Right ventricle myocardium inferior (tissue), 1 donor: ENCODE results near the gene UBAP2. TPM values are rescaled to one million over a fixed set of nuclear protein-coding genes. Genes with fewer than 3 reads are reported as not detected.
"Not testable (repeated sequence)": the region's sequence is repeated elsewhere in the genome, so short reads cannot be mapped to it uniquely, and the experiment has no call there.

Experiments used
- ATAC-seq: fragments of 200-7000 bp; cut with Tn5 transposase; one replicate; pipeline ENCODE4 v1.9.1; 2020; ENCODE audit warnings: mild to moderate bottlenecking, moderate library complexity
- DNase-seq: peaks from one replicate; pipeline ENCODE4 v3.0.0; 2021; ENCODE audit errors: missing footprints
- intact Hi-C: fragments of 100-400 bp; cut with DNase I; formaldehyde crosslinking; loops from one replicate; pipeline ENCODE4 v1.11.0; 2022
- total RNA-seq: library from RNA; stranded (reverse); fragmentation: NEBNext Ultra II Directional; extraction: Animal tissue kit (Norgen Biotek cat#: 25700); gene quantifications from one replicate; pipeline ENCODE4 v1.2.1, GENCODE V29; 2021
- donor health status: DM: no; HTN: yes; CAD: no; lungs with severe emphysema.

The UBAP2 gene
- total RNA-seq, 1 donor from 2014 or later = 28.9 TPM

DNA sequence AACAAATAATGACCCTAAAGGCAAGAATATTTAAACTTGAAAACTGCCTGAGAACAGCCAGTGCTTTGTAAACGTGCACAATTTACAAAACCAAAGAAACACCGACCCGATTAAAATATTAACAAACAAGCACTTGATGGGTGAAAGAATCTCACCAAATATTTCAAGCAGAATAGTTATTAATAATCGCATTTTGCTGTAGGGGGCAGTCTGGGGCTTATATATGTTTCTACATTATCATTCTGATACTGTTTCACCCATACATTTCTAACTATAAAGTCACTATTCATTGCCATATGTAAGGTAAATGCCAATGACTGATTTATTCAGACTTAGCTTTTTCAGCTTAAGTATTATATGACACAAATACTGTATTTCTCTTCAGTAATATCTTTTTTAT lies 37.7 kb downstream of the UBAP2 start:
- ATAC-seq (no peak), DNase-seq (no peak)
- intact Hi-C loops = loop anchor here (5.0 kb wide), 1 partner anchor 61 kb away; no protein-coding TSS in a partner anchor

DNA sequence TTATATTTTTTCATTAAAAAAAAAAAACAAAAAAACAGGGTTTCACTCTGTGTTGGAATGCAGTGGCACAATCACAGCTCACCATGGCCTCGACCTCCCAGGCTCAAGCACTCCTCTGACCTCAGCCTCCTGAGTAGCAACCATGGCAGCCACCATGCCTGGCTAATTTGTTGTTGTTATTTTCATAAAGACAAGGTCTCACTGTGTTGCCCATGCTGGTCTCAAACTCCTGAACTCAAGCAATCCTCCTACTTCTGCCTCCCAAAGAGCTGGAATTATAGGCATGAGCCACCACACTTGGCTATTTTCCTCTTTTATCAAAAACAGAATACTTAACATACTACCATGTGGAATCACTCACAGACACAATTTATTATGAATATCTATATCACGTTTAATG lies 46.7 kb downstream of the UBAP2 start:
- DNase-seq (no peak), ATAC-seq (no peak)
- intact Hi-C loops = loop anchor here (10.0 kb wide), 1 partner anchor 253 kb away; no protein-coding TSS in a partner anchor

DNA sequence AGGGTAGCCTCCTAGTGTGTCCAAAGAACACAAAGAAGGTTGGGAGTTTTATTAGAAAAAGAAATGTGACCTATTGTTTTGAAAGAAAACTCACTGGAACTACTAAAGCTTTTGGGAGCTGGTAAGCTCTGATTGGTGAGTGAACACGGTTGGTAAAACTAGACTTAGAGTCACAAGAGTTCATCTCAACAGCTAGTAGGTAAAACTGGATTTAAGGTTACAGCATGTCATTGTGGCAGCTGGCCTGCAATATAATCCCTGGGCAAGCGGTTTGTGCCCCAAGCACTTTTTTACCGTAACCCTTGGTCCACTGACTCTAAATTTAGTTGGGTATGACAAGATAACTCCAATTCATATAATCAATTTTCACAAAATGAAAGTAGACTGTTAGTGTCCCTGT lies 47.4 kb downstream of the UBAP2 start:
- ATAC-seq (no peak), DNase-seq (no peak)

GRCh38 chr9:33995449-33995848 lies 53.2 kb downstream of the UBAP2 start:
- ATAC-seq (no peak), DNase-seq (no peak)
- intact Hi-C loops = no loop called here

More for the DNA sequence above, 47.4 kb downstream of the UBAP2 start:
- intact Hi-C loops = loop anchor here (10.0 kb wide), 1 partner anchor 254 kb away; no protein-coding TSS in a partner anchor

DNA sequence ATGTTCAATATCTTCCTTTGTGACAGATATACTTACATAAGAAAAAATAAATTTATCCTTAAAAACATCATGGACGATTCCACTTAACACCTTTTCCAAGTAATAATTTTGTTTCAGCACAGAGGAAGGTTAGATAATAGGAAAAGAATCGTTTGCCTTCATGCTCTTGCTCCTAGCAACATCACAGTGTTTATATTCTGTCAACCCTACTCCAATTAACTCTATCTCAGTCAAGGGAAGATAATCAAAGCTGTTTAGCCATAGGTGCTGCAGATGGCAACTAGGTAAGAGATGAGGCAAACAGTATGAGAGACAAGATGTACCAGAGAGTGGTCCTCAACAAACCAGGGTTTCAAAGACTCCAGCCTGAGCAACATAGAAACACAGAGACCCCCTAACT lies 55.6 kb downstream of the UBAP2 start:
- intact Hi-C loops = no loop called here
- DNase-seq = no peak
- ATAC-seq = no peak

DNA sequence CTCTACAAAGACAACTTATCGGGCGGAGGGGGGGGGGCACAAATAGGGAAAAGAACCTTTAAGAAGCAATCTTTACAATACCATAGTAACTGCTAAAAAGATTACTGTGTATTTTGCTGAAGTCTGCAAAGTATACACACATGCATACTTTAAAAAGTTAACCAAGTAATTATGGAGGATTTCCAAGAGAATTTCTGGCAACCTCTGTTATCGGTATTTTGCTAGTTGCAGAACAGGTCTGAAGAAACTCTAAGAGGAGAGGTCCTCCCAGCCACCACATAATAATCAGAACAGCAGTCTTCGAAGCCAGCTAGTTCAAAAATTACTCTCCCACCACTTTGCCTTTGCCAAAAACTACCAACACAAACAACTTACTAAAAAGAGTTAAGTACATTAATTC lies 56.1 kb downstream of the UBAP2 start:
- intact Hi-C loops = no loop called here
- DNase-seq = no peak
- no peak for ATAC-seq

- ATAC-seq (no peak), DNase-seq (no peak)
- intact Hi-C loops = no loop called here
These were observed 60.3 kb downstream of the UBAP2 start for GRCh38 chr9:33988219-33988890.

DNA sequence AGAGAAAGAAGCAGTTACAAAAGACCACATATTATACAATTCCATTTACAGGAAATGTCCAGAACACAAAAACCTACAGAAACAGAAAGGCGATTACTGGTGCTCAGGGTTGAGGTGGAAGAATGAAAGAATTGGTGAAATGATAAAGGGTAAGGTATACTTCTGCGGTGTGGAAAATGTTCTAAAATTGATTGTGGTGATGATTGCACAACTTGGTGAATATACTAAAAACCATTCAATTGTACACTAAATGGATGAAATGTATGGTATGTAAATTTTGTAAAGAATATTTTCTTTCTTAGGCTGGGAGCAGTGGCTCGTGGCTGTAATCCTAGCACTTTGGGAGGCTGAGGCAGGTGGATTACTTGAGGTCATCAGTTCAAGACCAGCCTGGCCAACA lies 72.3 kb downstream of the UBAP2 start:
- intact Hi-C loops = no loop called here
- no peak for ATAC-seq
- no peak for DNase-seq

DNA sequence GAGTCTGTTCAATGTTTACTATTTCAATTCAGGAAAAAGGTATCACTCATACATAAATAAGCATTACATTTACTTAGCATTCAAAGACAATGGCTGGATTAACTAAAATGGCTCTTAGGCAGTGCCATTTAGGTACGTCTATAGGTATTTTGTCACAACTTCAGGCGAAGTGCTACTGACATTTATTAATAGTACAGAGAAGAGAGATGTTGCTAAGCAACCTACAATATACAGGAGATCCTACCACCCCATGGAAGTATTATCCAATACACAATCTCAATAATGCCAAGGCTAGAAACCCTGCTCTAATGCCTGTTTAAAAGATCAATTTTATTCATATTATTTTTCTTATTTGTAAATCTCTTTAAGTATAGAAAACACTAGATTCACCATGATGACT lies 76.0 kb downstream of the UBAP2 start:
- DNase-seq (no peak), ATAC-seq (peak; percentile 42)
- intact Hi-C loops = no loop called here

DNA sequence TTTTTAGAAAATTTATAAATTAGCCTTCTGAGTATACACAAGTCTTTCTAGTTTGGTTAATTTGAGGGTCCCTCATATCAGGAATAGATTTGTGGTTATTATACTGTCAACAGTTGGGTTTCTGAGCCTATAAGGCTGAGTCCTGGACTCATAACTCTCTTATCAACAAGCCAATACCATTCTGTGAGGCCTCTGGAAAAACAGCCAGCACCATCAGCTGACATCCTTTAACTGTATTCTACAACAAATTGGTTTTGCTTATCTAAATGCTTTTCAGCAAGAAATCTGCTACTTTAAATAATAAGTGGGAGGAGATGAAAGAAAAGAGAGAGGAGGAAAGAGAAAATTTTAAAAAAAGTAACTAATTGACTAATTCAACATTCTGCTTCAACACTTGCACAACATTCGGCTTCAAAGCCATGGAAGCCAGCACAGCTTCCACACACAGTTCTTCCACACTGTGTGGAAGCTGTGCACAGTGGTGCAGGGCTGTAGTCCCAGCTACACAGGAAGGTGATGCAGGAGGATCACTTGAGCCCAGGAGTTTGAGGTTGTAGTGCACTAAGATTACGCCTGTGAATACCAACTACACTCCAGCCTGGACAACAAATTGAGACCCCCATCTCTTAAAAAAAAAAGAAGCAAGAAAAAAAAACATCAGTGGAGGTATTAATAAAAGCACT lies 84.5 kb downstream of the UBAP2 start:
- intact Hi-C loops = no loop called here
- ATAC-seq (no peak), DNase-seq (no peak)

DNA sequence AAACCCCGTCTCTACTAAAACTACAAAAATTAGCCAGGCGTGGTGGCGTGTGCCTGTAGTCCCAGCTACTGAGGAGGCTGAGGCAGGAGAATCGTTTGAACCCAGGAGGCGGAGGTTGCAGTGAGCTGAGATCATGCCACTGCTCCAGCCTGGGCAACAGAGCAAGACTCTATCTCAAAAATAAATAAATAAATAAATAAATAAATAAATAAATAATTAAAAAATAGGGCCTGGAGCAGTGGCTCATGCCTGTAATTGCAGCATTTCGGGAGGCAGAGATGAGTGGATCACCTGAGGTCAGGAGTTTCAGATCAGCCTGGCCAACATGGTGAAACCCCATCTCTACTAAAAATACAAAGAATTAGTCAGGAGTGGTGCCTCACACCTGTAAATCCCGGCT lies 86.2 kb downstream of the UBAP2 start:
- DNase-seq, ATAC-seq, intact Hi-C loops: not testable (repeated sequence)

DNA sequence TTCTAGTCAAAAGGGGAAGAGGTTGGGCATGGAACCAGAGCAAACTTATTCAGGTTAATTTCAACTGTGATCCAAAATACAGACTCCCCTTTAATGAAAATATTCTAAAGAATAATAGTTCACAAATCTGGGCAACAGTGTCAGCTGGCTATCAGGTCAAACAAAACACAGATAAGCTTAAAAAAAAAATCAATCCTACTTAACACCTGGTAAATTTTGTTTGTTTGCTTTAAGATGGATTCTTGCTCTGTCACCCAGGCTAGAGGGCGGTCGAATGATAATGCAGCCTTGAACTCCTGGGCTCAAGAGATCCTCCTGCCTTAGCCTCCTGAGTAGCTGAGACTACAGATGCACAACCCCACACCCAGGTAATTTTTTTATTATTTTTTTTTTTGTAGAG lies 89.0 kb downstream of the UBAP2 start:
- intact Hi-C loops = no loop called here

DNA sequence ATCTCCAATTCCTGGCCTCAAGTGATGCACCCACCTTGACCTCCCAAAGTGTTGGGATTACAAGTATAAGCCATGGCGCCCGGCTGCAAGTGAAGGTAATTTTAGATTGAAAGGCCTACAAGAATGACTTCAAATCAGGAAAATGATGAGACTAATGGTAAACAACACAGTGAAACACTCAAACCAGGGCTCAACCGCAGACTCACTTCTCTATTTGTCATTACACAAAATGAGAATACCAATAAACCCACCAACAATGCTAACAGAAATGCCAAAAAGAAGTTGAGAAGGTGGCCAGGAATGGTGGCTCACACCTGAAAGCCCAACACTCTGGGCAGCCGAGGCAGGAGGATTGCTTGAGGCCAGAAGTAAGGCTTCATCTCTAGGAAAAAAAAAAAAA lies 92.1 kb downstream of the UBAP2 start:
- intact Hi-C loops = no loop called here
- DNase-seq = no peak
- no peak for ATAC-seq

More for the DNA sequence above, 89.0 kb downstream of the UBAP2 start:
- ATAC-seq (no peak), DNase-seq (no peak)

DNA sequence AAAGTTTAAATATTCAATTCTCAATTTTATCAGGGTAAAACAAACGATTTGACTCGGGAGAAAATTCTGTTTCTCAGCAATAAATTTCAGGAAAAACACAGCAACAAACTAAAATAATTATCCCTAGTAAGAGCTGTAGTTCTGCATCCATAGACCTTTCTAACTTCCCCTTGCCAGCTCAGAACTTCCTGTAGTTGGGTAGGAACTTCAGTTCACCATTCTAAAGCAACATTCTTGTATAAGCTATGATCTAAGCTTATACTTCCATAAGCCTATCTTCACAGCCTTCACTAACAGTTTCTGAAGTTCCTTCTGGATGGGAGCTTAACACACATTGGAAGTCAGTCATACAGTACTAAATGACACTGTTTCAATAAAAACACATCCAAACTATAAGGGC lies 96.6 kb downstream of the UBAP2 start:
- ATAC-seq (no peak), DNase-seq (no peak)
- intact Hi-C loops = no loop called here

DNA sequence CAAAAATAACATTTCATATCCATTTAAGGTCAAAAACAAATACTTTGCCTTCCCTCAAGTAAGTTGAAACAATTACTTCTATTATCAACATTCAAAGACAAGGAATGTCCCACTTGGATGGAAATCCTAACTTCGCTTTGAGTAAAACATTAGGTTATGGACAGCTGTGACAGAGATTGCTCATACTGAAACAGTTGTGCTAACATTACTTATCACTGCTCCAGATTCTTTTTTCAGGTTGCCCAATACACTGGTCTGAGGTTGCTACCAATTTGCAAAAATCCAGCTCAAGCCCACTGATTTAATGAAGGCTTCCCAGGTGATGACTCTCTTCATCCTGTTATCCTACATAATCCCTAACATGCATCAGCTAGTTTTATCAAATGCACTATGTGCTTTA lies 98.3 kb downstream of the UBAP2 start:
- no peak for DNase-seq

GRCh38 chr9:33946779-33947535 lies 101.7 kb downstream of the UBAP2 start:
- intact Hi-C loops = no loop called here
- DNase-seq = no peak
- peak; percentile 73 for ATAC-seq

More for the DNA sequence above, 98.3 kb downstream of the UBAP2 start:
- ATAC-seq = no peak
- intact Hi-C loops = no loop called here

- DNase-seq (no peak), ATAC-seq (no peak)
- intact Hi-C loops = no loop called here
These were observed 105.3 kb downstream of the UBAP2 start for GRCh38 chr9:33943389-33943788.

DNA sequence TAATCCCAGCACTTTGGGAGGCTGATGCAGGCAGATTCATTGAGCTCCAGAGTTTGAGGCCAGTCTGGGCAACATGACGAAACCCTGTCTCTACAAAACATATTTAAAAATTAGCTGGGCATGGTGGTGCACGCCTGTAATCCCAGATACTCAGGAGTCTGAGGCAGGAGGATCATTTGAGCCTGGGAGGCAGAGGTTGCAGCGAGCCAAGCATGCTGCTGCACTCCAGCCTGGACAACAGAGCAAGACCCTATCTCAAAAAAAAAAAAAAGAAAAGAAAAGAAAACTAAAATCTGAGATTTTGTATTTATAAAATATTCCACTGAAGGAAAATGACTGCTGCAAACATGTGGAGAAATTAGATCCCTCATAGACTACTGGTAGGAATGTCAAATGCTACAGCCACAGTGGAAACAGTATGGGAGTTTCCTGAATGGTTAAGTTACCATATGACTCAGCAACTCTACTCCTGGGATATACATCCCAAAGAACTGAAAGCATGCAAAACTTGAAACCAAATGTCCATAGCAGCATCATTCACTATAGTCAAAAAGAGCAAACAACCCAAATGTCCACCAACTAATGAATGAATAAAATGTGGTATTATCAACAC lies 106.1 kb downstream of the UBAP2 start:
- DNase-seq (no peak), ATAC-seq (no peak)
- intact Hi-C loops = no loop called here
